Stimulated activated CD4-positive, alpha-beta T cell treated with anti-CD3 and anti-CD28 coated beads, TNF-alpha, amount 100 ng/mL, for 48 hours (primary cell): Measurements from ENCODE around the gene CFHR5.
"Not testable (repeated sequence)": the region's sequence is repeated elsewhere in the genome, so short reads cannot be mapped to it uniquely, and the experiment has no call there.

Source experiments
- DNase-seq, 3 donors: peaks; one replicate each; pipeline ENCODE4 v3.0.0-alpha.2; 2020; ENCODE audit warnings: low read depth in 3 of 3

The CFHR5 gene

GRCh38 chr1:197021716-197022115 is 44.4 kb downstream of the CFHR5 start:
- no peak for DNase-seq

- DNase-seq = no peak
Measured at GRCh38 chr1:197024460-197024859, 47.1 kb downstream of the CFHR5 start.

GRCh38 chr1:197027359-197027758 is 50.0 kb downstream of the CFHR5 start:
- no peak for DNase-seq

GRCh38 chr1:197029749-197030148 is 52.4 kb downstream of the CFHR5 start:
- DNase-seq = no peak

- DNase-seq = not testable (repeated sequence)
Measured at GRCh38 chr1:197034631-197035339, 57.4 kb downstream of the CFHR5 start.

GRCh38 chr1:197036861-197037260 is 59.5 kb downstream of the CFHR5 start:
- DNase-seq = no peak

- DNase-seq = no peak
Measured at GRCh38 chr1:197041486-197042353, 64.4 kb downstream of the CFHR5 start.

- no peak for DNase-seq
Measured at GRCh38 chr1:197042676-197043341, 65.5 kb downstream of the CFHR5 start.

GRCh38 chr1:197049100-197049499 is 71.7 kb downstream of the CFHR5 start:
- no peak for DNase-seq
